AG04450 (cell line): Measurements from ENCODE around the gene SLC12A3. TPM values are rescaled to one million over a fixed set of nuclear protein-coding genes. Genes with fewer than 3 reads are reported as not detected.

Experiments
- CTCF ChIA-PET: fragments of 300-600, 350-600 bp; formaldehyde crosslinking; extraction: SDS; loops from one replicate; lab custom pipeline; 2022; ENCODE audit warnings: antibody characterized with exemption, inconsistent platforms; lab: Charles Lee
- POLR2A ChIA-PET: fragments of 350-600 bp; formaldehyde crosslinking; extraction: SDS; loops from one replicate; lab custom pipeline; 2021; ENCODE audit warnings: antibody characterized with exemption, inconsistent platforms; lab: Yijun Ruan, JAX
- DNase-seq: peaks from one replicate; pipeline ENCODE4 v3.0.0-alpha.2; 2011; ENCODE audit warnings: low read depth, low spot score
- H3K27ac ChIP-seq: one replicate; pipeline ENCODE4 v1.5.1; 2012; ENCODE audit warnings: low read depth, low read length, control low read depth
- H3K27me3 ChIP-seq: one replicate; pipeline ENCODE4 v1.6.0; 2012; ENCODE audit warnings: low read length; ENCODE audit not compliant: control insufficient read depth, insufficient read depth
- H3K4me3 ChIP-seq: 2 replicates; pipeline ENCODE4 v1.5.1; 2011; ENCODE audit warnings: mild to moderate bottlenecking, low read depth, low read length, control low read depth
- H3K9me3 ChIP-seq: 2 replicates; pipeline ENCODE4 v1.5.1; 2012; ENCODE audit warnings: low read length; ENCODE audit not compliant: control insufficient read depth, insufficient read depth
- polyA plus RNA-seq: library from polyadenylated mRNA; depleted of rRNA; stranded (reverse); fragments of >200 nt; gene quantifications from 2 replicates; pipeline ENCODE4 v1.2.3, GENCODE V29; 2011
- TF ChIP-seq, protein P1 (sequence below): IDR thresholded peaks from 2 replicates; pipeline ENCODE4 v1.5.1; 2011; ENCODE audit warnings: low read depth, low read length, control low read depth, inconsistent platforms

The SLC12A3 gene
- polyA plus RNA-seq, 1 experiment = not detected

DNA sequence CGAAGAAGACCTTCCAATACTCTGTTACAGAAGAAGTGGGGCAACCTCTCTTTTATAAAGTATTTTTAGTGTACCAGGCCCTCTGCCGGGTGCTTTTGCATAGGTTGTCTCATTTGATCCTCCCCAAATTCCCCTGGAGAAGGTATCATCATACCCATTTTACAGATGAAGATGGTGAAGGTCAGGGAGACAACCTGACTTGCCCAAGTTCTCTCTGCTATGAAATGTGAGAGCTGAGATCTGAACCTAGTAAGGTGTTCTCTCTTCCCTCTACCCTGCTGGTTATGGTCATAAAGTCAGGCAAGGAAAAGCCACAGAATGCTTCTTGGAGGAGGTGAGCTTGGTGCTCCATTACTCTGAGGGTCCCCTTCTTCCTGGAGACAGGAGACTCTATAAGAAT lies 38.9 kb downstream of the SLC12A3 start:
- TF ChIP-seq, protein P1, sequence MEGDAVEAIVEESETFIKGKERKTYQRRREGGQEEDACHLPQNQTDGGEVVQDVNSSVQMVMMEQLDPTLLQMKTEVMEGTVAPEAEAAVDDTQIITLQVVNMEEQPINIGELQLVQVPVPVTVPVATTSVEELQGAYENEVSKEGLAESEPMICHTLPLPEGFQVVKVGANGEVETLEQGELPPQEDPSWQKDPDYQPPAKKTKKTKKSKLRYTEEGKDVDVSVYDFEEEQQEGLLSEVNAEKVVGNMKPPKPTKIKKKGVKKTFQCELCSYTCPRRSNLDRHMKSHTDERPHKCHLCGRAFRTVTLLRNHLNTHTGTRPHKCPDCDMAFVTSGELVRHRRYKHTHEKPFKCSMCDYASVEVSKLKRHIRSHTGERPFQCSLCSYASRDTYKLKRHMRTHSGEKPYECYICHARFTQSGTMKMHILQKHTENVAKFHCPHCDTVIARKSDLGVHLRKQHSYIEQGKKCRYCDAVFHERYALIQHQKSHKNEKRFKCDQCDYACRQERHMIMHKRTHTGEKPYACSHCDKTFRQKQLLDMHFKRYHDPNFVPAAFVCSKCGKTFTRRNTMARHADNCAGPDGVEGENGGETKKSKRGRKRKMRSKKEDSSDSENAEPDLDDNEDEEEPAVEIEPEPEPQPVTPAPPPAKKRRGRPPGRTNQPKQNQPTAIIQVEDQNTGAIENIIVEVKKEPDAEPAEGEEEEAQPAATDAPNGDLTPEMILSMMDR = no peak
- POLR2A ChIA-PET = no interaction called here
- Histone ChIP-seq H3K4me3 (no peak overlapping the region), H3K9me3 (no peaks in the 10 kb centered on the region; the same call in 1 of the 2 replicates), H3K27ac (no peak overlapping the region), H3K27me3 (peaks cover 8% of the 10 kb centered on the region)
- CTCF ChIA-PET = interaction anchor here (0.6 to 1.2 kb wide), 2 partner anchors 37 to 101 kb away, joined by 3 to 4 read pairs; no protein-coding TSS in a partner anchor
- no peak for DNase-seq

GRCh38 chr16:56907401-56907800 lies 42.4 kb downstream of the SLC12A3 start:
- no peak for DNase-seq
- no peak overlapping the region for H3K4me3 ChIP-seq
- CTCF ChIA-PET = no interaction called here
- H3K27me3 ChIP-seq = peaks cover 3% of the 10 kb centered on the region
- no peaks in the 10 kb centered on the region; the same call in 1 of the 2 replicates for H3K9me3 ChIP-seq
- POLR2A ChIA-PET = no interaction called here
- TF ChIP-seq, protein P1 = no peak
- H3K27ac ChIP-seq = no peak overlapping the region

DNA sequence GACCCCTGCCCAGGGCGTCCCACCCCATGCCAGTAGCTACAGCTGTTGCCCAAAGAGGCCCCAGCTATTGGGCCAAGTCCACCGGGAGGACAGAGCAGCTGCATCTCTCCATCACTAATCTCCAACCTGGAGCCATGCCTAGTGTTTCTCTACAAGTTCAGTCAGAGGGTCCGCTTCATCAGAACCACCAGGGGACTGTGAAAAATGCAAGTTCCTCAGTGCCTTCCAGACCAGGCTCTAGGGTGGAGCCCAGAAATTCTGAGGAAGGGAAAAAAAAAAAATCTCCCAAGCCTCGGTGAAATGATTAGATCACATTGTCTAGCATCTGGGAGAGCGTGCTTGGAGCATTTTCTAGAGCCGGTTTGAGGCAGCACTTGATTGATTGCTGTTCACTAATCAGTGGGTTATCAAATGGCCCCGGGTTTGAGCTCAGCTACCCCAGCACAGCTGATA lies 44.5 kb downstream of the SLC12A3 start:
- no peak for DNase-seq
- ChIA-PET POLR2A (interaction anchor here (2.4 kb wide), 1 partner anchor 23 kb away, joined by 12 read pairs; the partner anchor contains the start of gene HERPUD1), CTCF (interaction anchor here (1.6 kb wide), 1 partner anchor 42 kb away, joined by 8 read pairs; no protein-coding TSS in a partner anchor)
- Histone ChIP-seq H3K4me3 (no peak overlapping the region), H3K9me3 (no peaks in the 10 kb centered on the region; the same call in 1 of the 2 replicates), H3K27me3 (no peaks in the 10 kb centered on the region), H3K27ac (no peak overlapping the region)
- TF ChIP-seq, protein P1 = no peak

DNA sequence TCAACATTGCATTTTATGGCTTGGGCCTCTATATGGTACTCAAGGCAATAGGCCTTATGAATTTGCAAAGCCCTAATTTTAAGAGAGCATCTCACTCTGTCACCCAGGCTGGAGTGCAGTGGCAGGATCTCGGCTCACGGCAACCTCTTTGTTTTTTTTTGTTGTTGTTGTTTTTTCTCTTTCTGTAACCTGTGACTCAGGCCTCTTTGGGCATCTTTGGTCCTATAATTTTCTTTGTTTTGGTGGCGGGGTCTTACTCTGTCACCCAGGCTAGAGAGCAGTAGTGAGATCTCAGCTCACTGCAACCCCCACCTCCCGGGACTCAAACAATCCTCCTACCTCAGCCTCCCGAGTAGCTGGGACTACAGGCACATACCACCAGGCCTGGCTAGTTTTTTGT lies 45.1 kb downstream of the SLC12A3 start:
- no peak for DNase-seq
- Histone ChIP-seq H3K27me3 (no peaks in the 10 kb centered on the region), H3K9me3 (no peaks in the 10 kb centered on the region; the same call in 1 of the 2 replicates), H3K4me3 (no peak overlapping the region), H3K27ac (peak overlapping the region; percentile 65)
- CTCF ChIA-PET = interaction anchor here (1.6 kb wide), 1 partner anchor 43 kb away, joined by 8 read pairs; no protein-coding TSS in a partner anchor
- POLR2A ChIA-PET = interaction anchor here (1.2 to 2.4 kb wide), 2 partner anchors 22 to 37 kb away, joined by 3 to 12 read pairs; partner anchors contain the start of gene HERPUD1
- TF ChIP-seq, protein P1 = no peak
